Measurements from ENCODE around the gene C1orf35. TPM values are rescaled to one million over a fixed set of nuclear protein-coding genes. Genes with fewer than 3 reads are reported as not detected.

The C1orf35 gene
- total and polyA plus RNA-seq, 2 donors (not counting 1 experiment from before 2014, with no cell fraction given) = 4.8 to 7.6 TPM

GRCh38 chr1:228081578-228082213 lies 21.4 kb downstream of the C1orf35 start:
- Histone ChIP-seq H3K9me3 (ENCODE audit: control insufficient read depth, insufficient read depth, low read depth, low read length) (no peaks in the 10 kb centered on the region), H4K20me1 (ENCODE audit: control insufficient read depth, extremely low read depth, insufficient read depth, low read length) (peaks cover 8% of the 10 kb centered on the region), H3K4me2 (ENCODE audit: extremely low read depth, insufficient read depth, low read length) (peak overlapping the region; percentile 94), H3K9ac (ENCODE audit: insufficient read depth, low read length) (peak overlapping the region; percentile 80), H3K36me3 (ENCODE audit: control insufficient read depth, insufficient read depth, low read length) (peaks cover 1% of the 10 kb centered on the region), H3K79me2 (ENCODE audit: control insufficient read depth, insufficient read depth, low read length) (peaks cover 57% of the 10 kb centered on the region), H3K27me3 (ENCODE audit: control insufficient read depth, insufficient read depth, low read length) (no peaks in the 10 kb centered on the region), H3K27ac (ENCODE audit: insufficient read depth, low read length) (peak overlapping the region; percentile 96), H2AFZ (ENCODE audit: low read length) (peak overlapping the region; percentile 67), H3K4me3 (replicated peaks in 1 of 4; ENCODE audit: control extremely low read depth in 1 of 4, insufficient read depth in 1 of 4, low read depth in 3 of 4, low read length in 4 of 4) (peak overlapping the region; percentile 65 to 99 (median 84)), H3K4me1 (ENCODE audit: control insufficient read depth, extremely low read depth, insufficient read depth, low read length) (peaks cover 11% of the 10 kb centered on the region)
- TF ChIP-seq CTCF (conservative IDR thresholded peaks at IDR 0.05 in 1 of 2, IDR thresholded peaks at IDR 0.05 in 1 of 2; ENCODE audit: low read depth in 1 of 2, low read length in 2 of 2) (no peak), EZH2 (IDR thresholded peaks at IDR 0.05; ENCODE audit: low read length, missing control alignments) (no peak)
- no peak for DNase-seq (ENCODE audit: low read depth in 2 of 2)

GRCh38 chr1:228081144-228081543 lies 22.0 kb downstream of the C1orf35 start:
- H3K27me3 ChIP-seq (ENCODE audit: control insufficient read depth, insufficient read depth, low read length) = no peaks in the 10 kb centered on the region
- peak overlapping the region; percentile 65 to 99 (median 84) for H3K4me3 ChIP-seq (replicated peaks in 1 of 4; ENCODE audit: control extremely low read depth in 1 of 4, insufficient read depth in 1 of 4, low read depth in 3 of 4, low read length in 4 of 4)
- H3K9me3 ChIP-seq (ENCODE audit: control insufficient read depth, insufficient read depth, low read depth, low read length) = no peaks in the 10 kb centered on the region
- H3K4me1 ChIP-seq (ENCODE audit: control insufficient read depth, extremely low read depth, insufficient read depth, low read length) = peaks cover 9% of the 10 kb centered on the region
- H4K20me1 ChIP-seq (ENCODE audit: control insufficient read depth, extremely low read depth, insufficient read depth, low read length) = peaks cover 8% of the 10 kb centered on the region
- no peak overlapping the region for H2AFZ ChIP-seq (ENCODE audit: low read length)
- H3K36me3 ChIP-seq (ENCODE audit: control insufficient read depth, insufficient read depth, low read length) = peaks cover 1% of the 10 kb centered on the region
- no peak overlapping the region for H3K9ac ChIP-seq (ENCODE audit: insufficient read depth, low read length)
- no peak for DNase-seq (ENCODE audit: low read depth in 2 of 2)
- no peak overlapping the region for H3K27ac ChIP-seq (ENCODE audit: insufficient read depth, low read length)
- peaks cover 52% of the 10 kb centered on the region for H3K79me2 ChIP-seq (ENCODE audit: control insufficient read depth, insufficient read depth, low read length)
- H3K4me2 ChIP-seq (ENCODE audit: extremely low read depth, insufficient read depth, low read length) = peak overlapping the region; percentile 94
- TF ChIP-seq CTCF (conservative IDR thresholded peaks at IDR 0.05 in 1 of 2, IDR thresholded peaks at IDR 0.05 in 1 of 2; ENCODE audit: low read depth in 1 of 2, low read length in 2 of 2) (no peak), EZH2 (IDR thresholded peaks at IDR 0.05; ENCODE audit: low read length, missing control alignments) (no peak)

GRCh38 chr1:228079601-228080263 lies 23.4 kb downstream of the C1orf35 start:
- Histone ChIP-seq H3K36me3 (ENCODE audit: control insufficient read depth, insufficient read depth, low read length) (no peaks in the 10 kb centered on the region), H3K79me2 (ENCODE audit: control insufficient read depth, insufficient read depth, low read length) (peaks cover 38% of the 10 kb centered on the region), H3K4me3 (replicated peaks in 1 of 4; ENCODE audit: control extremely low read depth in 1 of 4, insufficient read depth in 1 of 4, low read depth in 3 of 4, low read length in 4 of 4) (no peak overlapping the region), H2AFZ (ENCODE audit: low read length) (no peak overlapping the region), H3K9ac (ENCODE audit: insufficient read depth, low read length) (no peak overlapping the region), H3K27ac (ENCODE audit: insufficient read depth, low read length) (no peak overlapping the region), H4K20me1 (ENCODE audit: control insufficient read depth, extremely low read depth, insufficient read depth, low read length) (peaks cover 5% of the 10 kb centered on the region), H3K4me2 (ENCODE audit: extremely low read depth, insufficient read depth, low read length) (no peak overlapping the region), H3K27me3 (ENCODE audit: control insufficient read depth, insufficient read depth, low read length) (no peaks in the 10 kb centered on the region), H3K4me1 (ENCODE audit: control insufficient read depth, extremely low read depth, insufficient read depth, low read length) (peaks cover 1% of the 10 kb centered on the region), H3K9me3 (ENCODE audit: control insufficient read depth, insufficient read depth, low read depth, low read length) (no peaks in the 10 kb centered on the region)
- DNase-seq (ENCODE audit: low read depth in 2 of 2) = no peak
- no peak for TF ChIP-seq CTCF (conservative IDR thresholded peaks at IDR 0.05 in 1 of 2, IDR thresholded peaks at IDR 0.05 in 1 of 2; ENCODE audit: low read depth in 1 of 2, low read length in 2 of 2)
- TF ChIP-seq EZH2 (IDR thresholded peaks at IDR 0.05; ENCODE audit: low read length, missing control alignments) = no peak
